ENCODE results near the gene SYCP2L.
"Not testable (repeated sequence)": the region's sequence is repeated elsewhere in the genome, so short reads cannot be mapped to it uniquely, and the experiment has no call there.

SYCP2L gene

GRCh38 chr6:10981409-10981808, 94.6 kb downstream of the SYCP2L start:
- H3K4me2 ChIP-seq (ENCODE audit: low read length), result no peak overlapping the region
- H3K4me3 ChIP-seq (ENCODE audit: low read depth, low read length), result no peak overlapping the region
- no peaks in the 10 kb centered on the region for H3K27me3 ChIP-seq (ENCODE audit: control insufficient read depth, insufficient read depth, low read length)
- peaks cover 7% of the 10 kb centered on the region for H3K4me1 ChIP-seq
- H3K36me3 ChIP-seq (ENCODE audit: control insufficient read depth, insufficient read depth, low read length), result no peaks in the 10 kb centered on the region
- H3K9me3 ChIP-seq (ENCODE audit: control insufficient read depth, low read length), result no peaks in the 10 kb centered on the region
- no peak for TF ChIP-seq CTCF (IDR thresholded peaks at IDR 0.05)
- no peaks in the 10 kb centered on the region for H3K79me2 ChIP-seq
- no peak overlapping the region for H3K9ac ChIP-seq
- H3K27ac ChIP-seq, result no peak overlapping the region
- H2AFZ ChIP-seq, result no peak overlapping the region

DNA sequence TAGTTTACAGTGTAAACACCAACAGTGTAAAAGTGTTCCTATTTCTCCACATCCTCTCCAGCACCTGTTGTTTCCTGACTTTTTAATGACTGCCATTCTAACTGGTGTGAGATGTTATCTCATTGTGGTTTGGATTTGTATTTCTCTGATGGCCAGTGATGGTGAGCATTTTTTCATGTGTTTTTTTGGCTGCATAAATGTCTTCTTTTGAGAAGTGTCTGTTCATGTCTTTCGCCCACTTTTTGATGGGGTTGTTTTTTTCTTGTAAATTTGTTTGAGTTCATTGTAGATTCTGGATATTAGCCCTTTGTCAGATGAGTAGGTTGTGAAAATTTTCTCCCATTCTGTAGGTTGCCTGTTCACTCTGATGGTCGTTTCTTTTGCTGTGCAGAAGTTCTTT, 98.1 kb downstream of the SYCP2L start:
- not testable (repeated sequence) for H3K9ac ChIP-seq; H3K4me1 ChIP-seq; H3K27ac ChIP-seq; H3K27me3 ChIP-seq (ENCODE audit: control insufficient read depth, insufficient read depth, low read length); H3K4me2 ChIP-seq (ENCODE audit: low read length); H3K4me3 ChIP-seq (ENCODE audit: low read depth, low read length); H3K36me3 ChIP-seq (ENCODE audit: control insufficient read depth, insufficient read depth, low read length); H3K9me3 ChIP-seq (ENCODE audit: control insufficient read depth, low read length); H2AFZ ChIP-seq; H3K79me2 ChIP-seq

- no peaks in the 10 kb centered on the region for H3K9me3 ChIP-seq (ENCODE audit: control insufficient read depth, low read length)
- no peak overlapping the region for H3K27ac ChIP-seq
- no peaks in the 10 kb centered on the region for H3K27me3 ChIP-seq (ENCODE audit: control insufficient read depth, insufficient read depth, low read length)
- no peak overlapping the region for H2AFZ ChIP-seq
- no peaks in the 10 kb centered on the region for H3K36me3 ChIP-seq (ENCODE audit: control insufficient read depth, insufficient read depth, low read length)
- no peak overlapping the region for H3K4me3 ChIP-seq (ENCODE audit: low read depth, low read length)
- no peaks in the 10 kb centered on the region for H3K79me2 ChIP-seq
- TF ChIP-seq CTCF (IDR thresholded peaks at IDR 0.05), result no peak
- H3K4me1 ChIP-seq, result no peaks in the 10 kb centered on the region
- H3K4me2 ChIP-seq (ENCODE audit: low read length), result no peak overlapping the region
- no peak overlapping the region for H3K9ac ChIP-seq
Observed at GRCh38 chr6:10989587-10989986, 102.7 kb downstream of the SYCP2L start.

GRCh38 chr6:10991115-10991514, 104.3 kb downstream of the SYCP2L start:
- H3K79me2 ChIP-seq, result no peaks in the 10 kb centered on the region

GRCh38 chr6:10993896-10994295, 107.0 kb downstream of the SYCP2L start:
- H2AFZ ChIP-seq, result no peak overlapping the region
- no peak overlapping the region for H3K27ac ChIP-seq
- no peaks in the 10 kb centered on the region for H3K4me1 ChIP-seq
- no peaks in the 10 kb centered on the region for H3K9me3 ChIP-seq (ENCODE audit: control insufficient read depth, low read length)
- no peak overlapping the region for H3K9ac ChIP-seq
- H3K27me3 ChIP-seq (ENCODE audit: control insufficient read depth, insufficient read depth, low read length), result no peaks in the 10 kb centered on the region
- no peak overlapping the region for H3K4me2 ChIP-seq (ENCODE audit: low read length)
- H3K36me3 ChIP-seq (ENCODE audit: control insufficient read depth, insufficient read depth, low read length), result no peaks in the 10 kb centered on the region
- no peak for TF ChIP-seq CTCF (IDR thresholded peaks at IDR 0.05)
- no peaks in the 10 kb centered on the region for H3K79me2 ChIP-seq
- no peak overlapping the region for H3K4me3 ChIP-seq (ENCODE audit: low read depth, low read length)

More at GRCh38 chr6:10991115-10991514, 104.3 kb downstream of the SYCP2L start:
- Histone ChIP-seq H3K4me2 (ENCODE audit: low read length) (no peak overlapping the region), H3K27me3 (ENCODE audit: control insufficient read depth, insufficient read depth, low read length) (no peaks in the 10 kb centered on the region), H3K9ac (no peak overlapping the region), H3K4me1 (no peaks in the 10 kb centered on the region), H3K27ac (no peak overlapping the region), H3K9me3 (ENCODE audit: control insufficient read depth, low read length) (no peaks in the 10 kb centered on the region), H3K36me3 (ENCODE audit: control insufficient read depth, insufficient read depth, low read length) (no peaks in the 10 kb centered on the region), H2AFZ (no peak overlapping the region), H3K4me3 (ENCODE audit: low read depth, low read length) (no peak overlapping the region)
- TF ChIP-seq CTCF (IDR thresholded peaks at IDR 0.05), result no peak
